Measurements from ENCODE around the gene MPST.

Gene MPST

DNA sequence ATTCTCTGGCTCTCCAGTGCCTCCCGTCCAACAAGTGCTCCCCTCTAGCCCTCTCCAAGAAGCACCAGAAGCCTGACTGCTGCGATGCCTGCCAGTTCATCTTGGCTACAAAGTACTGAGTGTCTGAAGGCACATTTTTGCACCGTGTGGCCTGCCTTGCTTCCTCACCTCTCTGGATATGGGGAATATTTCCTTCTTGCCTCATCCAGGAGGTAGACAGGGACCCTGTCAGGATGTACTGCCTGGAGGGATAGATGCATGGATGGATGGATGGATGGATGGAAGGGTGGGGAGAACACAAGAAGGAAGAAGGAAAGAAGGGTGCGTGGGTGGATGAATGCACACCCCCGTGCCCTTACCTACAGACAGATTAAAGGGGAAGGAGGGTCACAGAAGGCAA is 59.6 kb downstream of the MPST start:
- ATAC-seq (no peak), DNase-seq (no peak)
